Activated CD4-positive, CD25-positive, alpha-beta regulatory T cell treated with anti-CD3 and anti-CD28 coated beads, Interleukin-2, amount 50 U/mL, for 72 hours (primary cell): ENCODE data around the gene HSPB7.
A peak's percentile ranks its signal among the peaks of the same experiment; 100 is the strongest.
"Not testable (repeated sequence)": the region's sequence is repeated elsewhere in the genome, so short reads cannot be mapped to it uniquely, and the experiment has no call there.

Experiments used
- DNase-seq: peaks from one replicate; pipeline ENCODE4 v3.0.0; 2021

HSPB7 gene

GRCh38 chr1:16020878-16021277 lies 3.0 kb upstream of the HSPB7 start:
- not testable (repeated sequence) for DNase-seq

- DNase-seq, result no peak
Observed at GRCh38 chr1:16020325-16020724, 2.5 kb upstream of the HSPB7 start.

- no peak for DNase-seq
Observed at GRCh38 chr1:16019644-16020277, 1.9 kb upstream of the HSPB7 start.

GRCh38 chr1:16018749-16019643 lies 1.2 kb upstream of the HSPB7 start:
- DNase-seq, result no peak

GRCh38 chr1:16018308-16018707 lies 465 bp upstream of the HSPB7 start:
- DNase-seq, result no peak

- DNase-seq, result no peak
Observed at GRCh38 chr1:16017076-16017460, 775 bp downstream of the HSPB7 start.

- no peak for DNase-seq
Observed at GRCh38 chr1:16015960-16016901, 1.6 kb downstream of the HSPB7 start.

GRCh38 chr1:16015491-16015890 lies 2.4 kb downstream of the HSPB7 start:
- DNase-seq, result no peak

- DNase-seq, result no peak
Observed at GRCh38 chr1:16014509-16015482, 3.0 kb downstream of the HSPB7 start.

GRCh38 chr1:16013908-16014258 lies 4.0 kb downstream of the HSPB7 start:
- DNase-seq, result no peak

GRCh38 chr1:16013220-16013907 lies 4.5 kb downstream of the HSPB7 start:
- DNase-seq, result peak; percentile 44

- DNase-seq, result no peak
Observed at GRCh38 chr1:16012590-16013219, 5.1 kb downstream of the HSPB7 start.

- DNase-seq, result no peak
Observed at GRCh38 chr1:16011936-16012589, 5.8 kb downstream of the HSPB7 start.

- no peak for DNase-seq
Observed at GRCh38 chr1:16010837-16011236, 7.0 kb downstream of the HSPB7 start.

GRCh38 chr1:16009678-16010077 lies 8.2 kb downstream of the HSPB7 start:
- no peak for DNase-seq

- DNase-seq, result peak; percentile 78
Observed at GRCh38 chr1:16009030-16009460, 8.8 kb downstream of the HSPB7 start.

- DNase-seq, result no peak
Observed at GRCh38 chr1:16007671-16008341, 10.0 kb downstream of the HSPB7 start.

- DNase-seq, result no peak
Observed at GRCh38 chr1:16006552-16007485, 11.0 kb downstream of the HSPB7 start.

- DNase-seq, result no peak
Observed at GRCh38 chr1:16006010-16006409, 11.8 kb downstream of the HSPB7 start.
